ENCODE data around the gene SLC1A3.

Gene SLC1A3

GRCh38 chr5:36689225-36689624 is 82.8 kb downstream of the SLC1A3 start:
- Histone ChIP-seq H3K36me3 (ENCODE audit: control insufficient read depth, insufficient read depth, low read length) (no peaks in the 10 kb centered on the region), H3K9ac (ENCODE audit: low read length) (no peak overlapping the region), H3K27ac (ENCODE audit: low read depth, low read length) (no peak overlapping the region), H3K27me3 (ENCODE audit: control insufficient read depth, insufficient read depth, low read length) (no peaks in the 10 kb centered on the region), H3K4me1 (ENCODE audit: control insufficient read depth, insufficient read depth, low read length) (peaks cover 2% of the 10 kb centered on the region), H3K4me3 (ENCODE audit: low read length) (no peak overlapping the region)

GRCh38 chr5:36690041-36690961 is 83.9 kb downstream of the SLC1A3 start:
- Histone ChIP-seq H3K27ac (ENCODE audit: low read depth, low read length) (peak overlapping the region; percentile 56), H3K9ac (ENCODE audit: low read length) (peak overlapping the region; percentile 43), H3K36me3 (ENCODE audit: control insufficient read depth, insufficient read depth, low read length) (no peaks in the 10 kb centered on the region), H3K4me3 (ENCODE audit: low read length) (peak overlapping the region; percentile 75), H3K4me1 (ENCODE audit: control insufficient read depth, insufficient read depth, low read length) (peaks cover 2% of the 10 kb centered on the region), H3K27me3 (ENCODE audit: control insufficient read depth, insufficient read depth, low read length) (no peaks in the 10 kb centered on the region)

GRCh38 chr5:36691226-36691625 is 84.8 kb downstream of the SLC1A3 start:
- Histone ChIP-seq H3K36me3 (ENCODE audit: control insufficient read depth, insufficient read depth, low read length) (no peaks in the 10 kb centered on the region), H3K4me3 (ENCODE audit: low read length) (no peak overlapping the region), H3K4me1 (ENCODE audit: control insufficient read depth, insufficient read depth, low read length) (peaks cover 2% of the 10 kb centered on the region), H3K9ac (ENCODE audit: low read length) (no peak overlapping the region), H3K27ac (ENCODE audit: low read depth, low read length) (no peak overlapping the region), H3K27me3 (ENCODE audit: control insufficient read depth, insufficient read depth, low read length) (no peaks in the 10 kb centered on the region)

GRCh38 chr5:36691696-36692371 is 85.4 kb downstream of the SLC1A3 start:
- Histone ChIP-seq H3K4me3 (ENCODE audit: low read length) (no peak overlapping the region), H3K27ac (ENCODE audit: low read depth, low read length) (no peak overlapping the region), H3K36me3 (ENCODE audit: control insufficient read depth, insufficient read depth, low read length) (no peaks in the 10 kb centered on the region)

GRCh38 chr5:36692791-36693763 is 86.7 kb downstream of the SLC1A3 start:
- Histone ChIP-seq H3K4me3 (ENCODE audit: low read length) (no peak overlapping the region), H3K9ac (ENCODE audit: low read length) (no peak overlapping the region), H3K4me1 (ENCODE audit: control insufficient read depth, insufficient read depth, low read length) (peaks cover 2% of the 10 kb centered on the region), H3K27me3 (ENCODE audit: control insufficient read depth, insufficient read depth, low read length) (peaks cover 3% of the 10 kb centered on the region), H3K27ac (ENCODE audit: low read depth, low read length) (no peak overlapping the region), H3K36me3 (ENCODE audit: control insufficient read depth, insufficient read depth, low read length) (no peaks in the 10 kb centered on the region)

More at GRCh38 chr5:36691696-36692371, 85.4 kb downstream of the SLC1A3 start:
- Histone ChIP-seq H3K9ac (ENCODE audit: low read length) (no peak overlapping the region), H3K27me3 (ENCODE audit: control insufficient read depth, insufficient read depth, low read length) (no peaks in the 10 kb centered on the region), H3K4me1 (ENCODE audit: control insufficient read depth, insufficient read depth, low read length) (peaks cover 2% of the 10 kb centered on the region)

GRCh38 chr5:36694351-36694750 is 87.9 kb downstream of the SLC1A3 start:
- peaks cover 2% of the 10 kb centered on the region for H3K4me1 ChIP-seq (ENCODE audit: control insufficient read depth, insufficient read depth, low read length)
- H3K9ac ChIP-seq (ENCODE audit: low read length): no peak overlapping the region
- no peaks in the 10 kb centered on the region for H3K36me3 ChIP-seq (ENCODE audit: control insufficient read depth, insufficient read depth, low read length)
- no peak overlapping the region for H3K27ac ChIP-seq (ENCODE audit: low read depth, low read length)
- H3K4me3 ChIP-seq (ENCODE audit: low read length): no peak overlapping the region
- H3K27me3 ChIP-seq (ENCODE audit: control insufficient read depth, insufficient read depth, low read length): peaks cover 3% of the 10 kb centered on the region

GRCh38 chr5:36696059-36696673 is 89.8 kb downstream of the SLC1A3 start:
- no peaks in the 10 kb centered on the region for H3K36me3 ChIP-seq (ENCODE audit: control insufficient read depth, insufficient read depth, low read length)

GRCh38 chr5:36698031-36698430 is 91.6 kb downstream of the SLC1A3 start:
- peaks cover 3% of the 10 kb centered on the region for H3K27me3 ChIP-seq (ENCODE audit: control insufficient read depth, insufficient read depth, low read length)
- no peak overlapping the region for H3K9ac ChIP-seq (ENCODE audit: low read length)
- no peak overlapping the region for H3K27ac ChIP-seq (ENCODE audit: low read depth, low read length)
- H3K4me1 ChIP-seq (ENCODE audit: control insufficient read depth, insufficient read depth, low read length): no peaks in the 10 kb centered on the region
- no peaks in the 10 kb centered on the region for H3K36me3 ChIP-seq (ENCODE audit: control insufficient read depth, insufficient read depth, low read length)
- H3K4me3 ChIP-seq (ENCODE audit: low read length): no peak overlapping the region

More at GRCh38 chr5:36696059-36696673, 89.8 kb downstream of the SLC1A3 start:
- Histone ChIP-seq H3K27me3 (ENCODE audit: control insufficient read depth, insufficient read depth, low read length) (peaks cover 3% of the 10 kb centered on the region), H3K4me3 (ENCODE audit: low read length) (no peak overlapping the region), H3K4me1 (ENCODE audit: control insufficient read depth, insufficient read depth, low read length) (peaks cover 2% of the 10 kb centered on the region), H3K9ac (ENCODE audit: low read length) (no peak overlapping the region), H3K27ac (ENCODE audit: low read depth, low read length) (no peak overlapping the region)

GRCh38 chr5:36701085-36701698 is 94.8 kb downstream of the SLC1A3 start:
- no peak overlapping the region for H3K27ac ChIP-seq (ENCODE audit: low read depth, low read length)
- H3K36me3 ChIP-seq (ENCODE audit: control insufficient read depth, insufficient read depth, low read length): no peaks in the 10 kb centered on the region
- H3K4me3 ChIP-seq (ENCODE audit: low read length): no peak overlapping the region
- H3K27me3 ChIP-seq (ENCODE audit: control insufficient read depth, insufficient read depth, low read length): peaks cover 3% of the 10 kb centered on the region
- no peak overlapping the region for H3K9ac ChIP-seq (ENCODE audit: low read length)
- no peaks in the 10 kb centered on the region for H3K4me1 ChIP-seq (ENCODE audit: control insufficient read depth, insufficient read depth, low read length)

- Histone ChIP-seq H3K27ac (ENCODE audit: low read depth, low read length) (no peak overlapping the region), H3K9ac (ENCODE audit: low read length) (no peak overlapping the region), H3K36me3 (ENCODE audit: control insufficient read depth, insufficient read depth, low read length) (no peaks in the 10 kb centered on the region), H3K27me3 (ENCODE audit: control insufficient read depth, insufficient read depth, low read length) (no peaks in the 10 kb centered on the region), H3K4me1 (ENCODE audit: control insufficient read depth, insufficient read depth, low read length) (no peaks in the 10 kb centered on the region), H3K4me3 (ENCODE audit: low read length) (no peak overlapping the region)
These were observed 96.9 kb downstream of the SLC1A3 start for GRCh38 chr5:36703245-36703860.

GRCh38 chr5:36704131-36704530 is 97.7 kb downstream of the SLC1A3 start:
- Histone ChIP-seq H3K4me3 (ENCODE audit: low read length) (no peak overlapping the region), H3K9ac (ENCODE audit: low read length) (no peak overlapping the region), H3K27me3 (ENCODE audit: control insufficient read depth, insufficient read depth, low read length) (no peaks in the 10 kb centered on the region), H3K4me1 (ENCODE audit: control insufficient read depth, insufficient read depth, low read length) (no peaks in the 10 kb centered on the region), H3K36me3 (ENCODE audit: control insufficient read depth, insufficient read depth, low read length) (no peaks in the 10 kb centered on the region), H3K27ac (ENCODE audit: low read depth, low read length) (no peak overlapping the region)
